Gastroesophageal sphincter (tissue), 3 donors: ENCODE measurements around the gene NUAK1.

Experiments used
- POLR2A ChIP-seq, 2 donors: fragments of 450-650 bp; IDR thresholded peaks; one replicate each; pipeline ENCODE4 v1.6.1; 2017; ENCODE audit warnings: antibody characterized with exemption in 2 of 2, mild to moderate bottlenecking in 2 of 2, moderate library complexity in 1 of 2
- TF ChIP-seq, protein P1 (sequence below), 4 experiments: fragments of 200-600 bp in 2 of 4; fragments of 450-650 bp in 2 of 4; sonication (generic) in 1 of 4; IDR thresholded peaks; one replicate each; pipeline ENCODE4 v1.5.1; 2017 to 2019; ENCODE audit warnings: antibody characterized with exemption in 4 of 4, mild to moderate bottlenecking in 2 of 4, moderate library complexity in 2 of 4

DNA sequence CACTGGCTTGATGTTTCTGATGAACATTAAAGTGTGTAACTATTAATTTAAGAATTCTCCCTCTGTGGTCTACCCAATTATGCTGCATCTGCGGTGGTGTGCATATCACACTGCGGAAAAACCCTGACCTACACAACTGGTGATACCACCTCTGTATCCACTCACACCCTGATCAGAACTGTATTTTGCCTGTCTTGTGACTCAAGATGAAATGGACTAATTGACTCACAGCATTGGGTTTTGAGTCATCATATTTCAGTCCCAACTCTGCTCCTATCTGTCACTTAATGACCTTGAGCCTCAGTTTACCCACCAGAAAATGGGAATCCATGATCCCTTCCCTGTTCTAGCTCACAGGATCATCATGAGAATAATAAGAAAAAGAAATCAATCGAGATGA is 65.6 kb downstream of the NUAK1 start:
- TF ChIP-seq, protein P1, sequence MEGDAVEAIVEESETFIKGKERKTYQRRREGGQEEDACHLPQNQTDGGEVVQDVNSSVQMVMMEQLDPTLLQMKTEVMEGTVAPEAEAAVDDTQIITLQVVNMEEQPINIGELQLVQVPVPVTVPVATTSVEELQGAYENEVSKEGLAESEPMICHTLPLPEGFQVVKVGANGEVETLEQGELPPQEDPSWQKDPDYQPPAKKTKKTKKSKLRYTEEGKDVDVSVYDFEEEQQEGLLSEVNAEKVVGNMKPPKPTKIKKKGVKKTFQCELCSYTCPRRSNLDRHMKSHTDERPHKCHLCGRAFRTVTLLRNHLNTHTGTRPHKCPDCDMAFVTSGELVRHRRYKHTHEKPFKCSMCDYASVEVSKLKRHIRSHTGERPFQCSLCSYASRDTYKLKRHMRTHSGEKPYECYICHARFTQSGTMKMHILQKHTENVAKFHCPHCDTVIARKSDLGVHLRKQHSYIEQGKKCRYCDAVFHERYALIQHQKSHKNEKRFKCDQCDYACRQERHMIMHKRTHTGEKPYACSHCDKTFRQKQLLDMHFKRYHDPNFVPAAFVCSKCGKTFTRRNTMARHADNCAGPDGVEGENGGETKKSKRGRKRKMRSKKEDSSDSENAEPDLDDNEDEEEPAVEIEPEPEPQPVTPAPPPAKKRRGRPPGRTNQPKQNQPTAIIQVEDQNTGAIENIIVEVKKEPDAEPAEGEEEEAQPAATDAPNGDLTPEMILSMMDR (IDR thresholded peaks at IDR 0.05) = no peak
- TF ChIP-seq POLR2A (IDR thresholded peaks at IDR 0.05) = no peak
